Activated naive CD4-positive, alpha-beta T cell treated with Interleukin-2 at 50 U/mL for 16 hours (primary cell): ENCODE measurements around the gene CASQ1.
A peak's percentile ranks its signal among the peaks of the same experiment; 100 is the strongest.

Experiments
- DNase-seq: peaks from one replicate; pipeline ENCODE4 v3.0.0-alpha.2; 2020

Gene CASQ1

GRCh38 chr1:160205242-160206035, 15.1 kb downstream of the CASQ1 start, which contains the start of gene PEA15:
TSS of gene PEA15 (plus strand) at chr1:160205384. CDS start at chr1:160211545, 6,161 bp downstream.
- peak; percentile 71 for DNase-seq

- DNase-seq = peak; percentile 65
These were observed 15.6 kb downstream of the CASQ1 start for GRCh38 chr1:160206036-160206389.

- DNase-seq = no peak
These were observed 16.2 kb downstream of the CASQ1 start for GRCh38 chr1:160206421-160207117.

- DNase-seq = no peak
These were observed 16.8 kb downstream of the CASQ1 start for GRCh38 chr1:160207118-160207650.

- DNase-seq = no peak
These were observed 17.6 kb downstream of the CASQ1 start for GRCh38 chr1:160207771-160208556.

- DNase-seq = no peak
These were observed 18.4 kb downstream of the CASQ1 start for GRCh38 chr1:160208557-160209320.

GRCh38 chr1:160209321-160210046, 19.1 kb downstream of the CASQ1 start:
- DNase-seq = no peak

GRCh38 chr1:160210561-160210960, 20.2 kb downstream of the CASQ1 start:
- no peak for DNase-seq

GRCh38 chr1:160211046-160211790, 20.8 kb downstream of the CASQ1 start:
- no peak for DNase-seq

- DNase-seq = no peak
These were observed 24.2 kb downstream of the CASQ1 start for GRCh38 chr1:160214481-160215140.

- no peak for DNase-seq
These were observed 25.9 kb downstream of the CASQ1 start for GRCh38 chr1:160216301-160216700.

- no peak for DNase-seq
These were observed 27.2 kb downstream of the CASQ1 start for GRCh38 chr1:160217481-160218051.

GRCh38 chr1:160219062-160219929, 28.9 kb downstream of the CASQ1 start:
- no peak for DNase-seq

- DNase-seq = no peak
These were observed 29.9 kb downstream of the CASQ1 start for GRCh38 chr1:160220301-160220700.

GRCh38 chr1:160221089-160221488, 30.7 kb downstream of the CASQ1 start:
- no peak for DNase-seq

GRCh38 chr1:160222546-160222945, 32.2 kb downstream of the CASQ1 start:
- DNase-seq = no peak

- DNase-seq = no peak
These were observed 34.2 kb downstream of the CASQ1 start for GRCh38 chr1:160224606-160225005.

- DNase-seq = no peak
These were observed 35.0 kb downstream of the CASQ1 start for GRCh38 chr1:160225345-160225744.

GRCh38 chr1:160226623-160227022, 36.2 kb downstream of the CASQ1 start:
- DNase-seq = no peak
